ENCODE data around the gene EGR2.
A peak's percentile ranks its signal among the peaks of the same experiment; 100 is the strongest.

EGR2 gene

GRCh38 chr10:62819141-62819920 is 3.2 kb upstream of the EGR2 start:
- no peak for TF ChIP-seq CTCF (IDR thresholded peaks at IDR 0.05; ENCODE audit: insufficient read depth, low read depth, low read length, missing control alignments)
- H3K4me3 ChIP-seq (ENCODE audit: low read length): no peak overlapping the region
- DNase-seq (ENCODE audit: low read depth): peak; percentile 21

GRCh38 chr10:62818426-62819011 is 2.4 kb upstream of the EGR2 start:
- no peak for DNase-seq (ENCODE audit: low read depth)
- TF ChIP-seq CTCF (IDR thresholded peaks at IDR 0.05; ENCODE audit: insufficient read depth, low read depth, low read length, missing control alignments): no peak
- peak overlapping the region; percentile 28 for H3K4me3 ChIP-seq (ENCODE audit: low read length)

GRCh38 chr10:62817766-62818425 is 1.7 kb upstream of the EGR2 start:
- peak; percentile 70 for DNase-seq (ENCODE audit: low read depth)
- peak overlapping the region; percentile 59 for H3K4me3 ChIP-seq (ENCODE audit: low read length)
- peak; percentile 32 for TF ChIP-seq CTCF (IDR thresholded peaks at IDR 0.05; ENCODE audit: insufficient read depth, low read depth, low read length, missing control alignments)

- H3K4me3 ChIP-seq (ENCODE audit: low read length): peak overlapping the region; percentile 59
- no peak for TF ChIP-seq CTCF (IDR thresholded peaks at IDR 0.05; ENCODE audit: insufficient read depth, low read depth, low read length, missing control alignments)
- DNase-seq (ENCODE audit: low read depth): peak; percentile 34
Observed at GRCh38 chr10:62817121-62817765, 1.1 kb upstream of the EGR2 start.

- TF ChIP-seq CTCF (IDR thresholded peaks at IDR 0.05; ENCODE audit: insufficient read depth, low read depth, low read length, missing control alignments): no peak
- DNase-seq (ENCODE audit: low read depth): no peak
- peak overlapping the region; percentile 59 for H3K4me3 ChIP-seq (ENCODE audit: low read length)
Observed at GRCh38 chr10:62816076-62816330, 163 bp downstream of the EGR2 start.

GRCh38 chr10:62815381-62816075 is 638 bp downstream of the EGR2 start:
- no peak for TF ChIP-seq CTCF (IDR thresholded peaks at IDR 0.05; ENCODE audit: insufficient read depth, low read depth, low read length, missing control alignments)
- DNase-seq (ENCODE audit: low read depth): peak; percentile 18
- peak overlapping the region; percentile 59 for H3K4me3 ChIP-seq (ENCODE audit: low read length)
